ENCODE results near the gene AKT1S1.

GRCh38 chr19:49866933-49867782, 10.0 kb downstream of the AKT1S1 start, which contains the start of gene PNKP:
- no peak for TF ChIP-seq EZH2 (IDR thresholded peaks at IDR 0.05; ENCODE audit: borderline replicate concordance, low read depth, low read length, severe bottlenecking)
- TF ChIP-seq POLR2AphosphoS5 (IDR thresholded peaks at IDR 0.05; ENCODE audit: insufficient read depth, low read depth, low read length): peak; percentile 88
- no peak for TF ChIP-seq CTCF (IDR thresholded peaks at IDR 0.05; ENCODE audit: extremely low read depth in 1 of 2, insufficient read depth in 1 of 2, low read depth in 1 of 2, low read length in 2 of 2)
- peak; percentile 89 for TF ChIP-seq POLR2A (IDR thresholded peaks at IDR 0.05; ENCODE audit: low read depth, low read length)
- TF ChIP-seq FOS (IDR thresholded peaks at IDR 0.05; ENCODE audit: borderline replicate concordance, insufficient read depth, low read length): peak; percentile 46
- no peak for TF ChIP-seq MYC (IDR thresholded peaks at IDR 0.05; ENCODE audit: low read depth, low read length)
- TF ChIP-seq MAX (IDR thresholded peaks at IDR 0.05; ENCODE audit: insufficient read depth, insufficient read length): peak; percentile 52

Measured in endothelial cell of umbilical vein (primary cell).